Stimulated activated CD4-positive, alpha-beta T cell treated with anti-CD3 and anti-CD28 coated beads, Interleukin-4, amount 100 ng/mL, for 4 hours (primary cell): Measurements from ENCODE around the gene NCKAP5.

ENCODE experiments used
- DNase-seq, 2 experiments: peaks; one replicate each; pipeline ENCODE4 v3.0.0-alpha.2; 2020

NCKAP5 gene

GRCh38 chr2:133573491-133574162 is 5.4 kb upstream of the NCKAP5 start:
- DNase-seq: no peak

- no peak for DNase-seq
Measured at GRCh38 chr2:133571249-133571648, 3.0 kb upstream of the NCKAP5 start.

GRCh38 chr2:133570542-133570941 is 2.3 kb upstream of the NCKAP5 start:
- DNase-seq: no peak

GRCh38 chr2:133569286-133569830 is 1.1 kb upstream of the NCKAP5 start:
- no peak for DNase-seq

- no peak for DNase-seq
Measured at GRCh38 chr2:133568598-133568997, 335 bp upstream of the NCKAP5 start.

GRCh38 chr2:133562558-133562957 is 5.7 kb downstream of the NCKAP5 start:
- no peak for DNase-seq

GRCh38 chr2:133561045-133561852 is 7.0 kb downstream of the NCKAP5 start:
- no peak for DNase-seq

GRCh38 chr2:133557614-133558013 is 10.6 kb downstream of the NCKAP5 start:
- DNase-seq: no peak

GRCh38 chr2:133553838-133554408 is 14.3 kb downstream of the NCKAP5 start:
- DNase-seq: no peak

GRCh38 chr2:133553251-133553650 is 15.0 kb downstream of the NCKAP5 start:
- DNase-seq: no peak

- DNase-seq: no peak
Measured at GRCh38 chr2:133552821-133553220, 15.4 kb downstream of the NCKAP5 start.

- DNase-seq: no peak
Measured at GRCh38 chr2:133541797-133542196, 26.5 kb downstream of the NCKAP5 start.

GRCh38 chr2:133541376-133541775 is 26.9 kb downstream of the NCKAP5 start:
- no peak for DNase-seq

- DNase-seq: no peak
Measured at GRCh38 chr2:133532919-133533318, 35.3 kb downstream of the NCKAP5 start.

- no peak for DNase-seq
Measured at GRCh38 chr2:133531382-133531781, 36.9 kb downstream of the NCKAP5 start.

GRCh38 chr2:133530645-133531044 is 37.6 kb downstream of the NCKAP5 start:
- no peak for DNase-seq

GRCh38 chr2:133526530-133527300 is 41.5 kb downstream of the NCKAP5 start:
- no peak for DNase-seq

GRCh38 chr2:133525613-133526529 is 42.4 kb downstream of the NCKAP5 start:
- DNase-seq: no peak

GRCh38 chr2:133525090-133525489 is 43.2 kb downstream of the NCKAP5 start:
- DNase-seq: no peak

GRCh38 chr2:133523406-133523805 is 44.9 kb downstream of the NCKAP5 start:
- DNase-seq: no peak

GRCh38 chr2:133522204-133522603 is 46.1 kb downstream of the NCKAP5 start:
- no peak for DNase-seq
